B cell (primary cell): ENCODE results near the gene CCDC102A. TPM values are rescaled to one million over a fixed set of nuclear protein-coding genes. Genes with fewer than 3 reads are reported as not detected.

Experiments
- ATAC-seq: fragments of 200-7000 bp; cut with Tn5 transposase; one replicate; pipeline ENCODE4 v1.10.0; 2021; ENCODE audit warnings: low read depth, mild to moderate bottlenecking, moderate number of reproducible peaks, moderate library complexity
- CTCF ChIA-PET: fragments of 350-600 bp; sonication (Branson Sonifier 250); formaldehyde crosslinking; loops from one replicate; lab custom pipeline; 2021; ENCODE audit warnings: antibody characterized with exemption, inconsistent platforms; lab: Charles Lee
- POLR2A ChIA-PET: fragments of 350-600 bp; sonication (Branson Sonifier 250); formaldehyde crosslinking; loops from one replicate; lab custom pipeline; 2021; ENCODE audit warnings: antibody characterized with exemption; lab: Charles Lee
- DNase-seq: peaks from one replicate; pipeline ENCODE4 v3.0.0; 2013
- H2AFZ ChIP-seq: 2 replicates; pipeline ENCODE4 v1.6.1; 2012; ENCODE audit warnings: mild to moderate bottlenecking, low read depth, low read length; ENCODE audit not compliant: insufficient read depth, poor library complexity, severe bottlenecking
- H3K27ac ChIP-seq, 2 donors: 1 replicate in 1 of 2; 2 replicates in 1 of 2; pipeline ENCODE4 v1.5.1; 2012 to 2013; ENCODE audit warnings: low read length in 2 of 2, mild to moderate bottlenecking in 2 of 2, moderate library complexity in 1 of 2
- H3K27me3 ChIP-seq, 4 experiments: fragments of 200-600 bp in 1 of 4; sonication (generic) in 1 of 4; replicated peaks in 1 of 4; 1 replicate in 2 of 4; 2 replicates in 2 of 4; pipeline versions ENCODE4 v1.6.1 to v1.7.0; 2013 to 2016; ENCODE audit warnings: low read length in 3 of 4, mild to moderate bottlenecking in 2 of 4, mixed read lengths in 1 of 4, moderate library complexity in 1 of 4; ENCODE audit not compliant: insufficient read depth in 4 of 4, control insufficient read depth in 3 of 4; ENCODE audit errors: control extremely low read depth in 1 of 4
- H3K36me3 ChIP-seq, 2 experiments: replicated peaks in 1 of 2; 1 replicate in 1 of 2; 2 replicates in 1 of 2; pipeline versions ENCODE4 v1.6.1 to v1.7.1; 2013; ENCODE audit warnings: low read length in 1 of 2; ENCODE audit not compliant: insufficient read depth in 2 of 2, control insufficient read depth in 1 of 2; ENCODE audit errors: control extremely low read depth in 1 of 2, extremely low read depth in 1 of 2
- H3K4me1 ChIP-seq, 2 donors: fragments of 200-600 bp in 1 of 2; sonication (generic) in 1 of 2; 1 replicate in 1 of 2; 2 replicates in 1 of 2; pipeline versions ENCODE4 v1.5.1 to v1.6.1; 2013 to 2017; ENCODE audit warnings: low read length in 2 of 2; ENCODE audit not compliant: control insufficient read depth in 2 of 2, insufficient read depth in 2 of 2
- H3K4me2 ChIP-seq: replicated peaks from 2 replicates; pipeline ENCODE3; 2012; ENCODE audit warnings: mild to moderate bottlenecking, low read depth, low read length; ENCODE audit not compliant: poor library complexity, severe bottlenecking
- H3K4me3 ChIP-seq, 5 experiments: fragments of 200-600 bp in 1 of 5; sonication (generic) in 1 of 5; 1 replicate in 3 of 5; 2 replicates in 2 of 5; pipeline versions ENCODE4 v1.5.1 to v1.7.0; 2011 to 2016; ENCODE audit warnings: low read length in 4 of 5, mild to moderate bottlenecking in 4 of 5, low read depth in 2 of 5, control low read depth in 1 of 5, moderate library complexity in 1 of 5; ENCODE audit not compliant: insufficient read depth in 1 of 5; ENCODE audit errors: control extremely low read depth in 1 of 5, extremely low read depth in 1 of 5
- H3K79me2 ChIP-seq: fragments of 200-600 bp; sonication (generic); one replicate; pipeline ENCODE4 v1.6.0; 2016; ENCODE audit warnings: low read length; ENCODE audit not compliant: control insufficient read depth, insufficient read depth
- H3K9ac ChIP-seq: fragments of 200-600 bp; sonication (generic); 2 replicates; pipeline ENCODE4 v1.6.1; 2017; ENCODE audit warnings: mild to moderate bottlenecking, low read length, moderate library complexity
- H3K9me3 ChIP-seq, 3 donors: one replicate each; pipeline versions ENCODE4 v1.6.1 to v1.7.1; 2013; ENCODE audit warnings: low read length in 2 of 3; ENCODE audit not compliant: control insufficient read depth in 2 of 3, insufficient read depth in 1 of 3; ENCODE audit errors: control extremely low read depth in 1 of 3
- H4K20me1 ChIP-seq: 2 replicates; pipeline ENCODE4 v1.6.0; 2012; ENCODE audit warnings: mild to moderate bottlenecking, low read length; ENCODE audit not compliant: insufficient read depth, control insufficient read depth, poor library complexity, severe bottlenecking
- H3K27ac Mint-ChIP-seq: one replicate; pipeline ENCODE4 v1.8.0; 2021; ENCODE audit warnings: mixed read lengths
- H3K27me3 Mint-ChIP-seq: one replicate; pipeline ENCODE4 v1.8.0; 2021; ENCODE audit warnings: mixed read lengths
- H3K4me1 Mint-ChIP-seq: one replicate; pipeline ENCODE4 v1.8.0; 2021; ENCODE audit warnings: mixed read lengths
- H3K4me3 Mint-ChIP-seq: one replicate; pipeline ENCODE4 v1.8.0; 2021; ENCODE audit warnings: mixed read lengths
- H3K9me3 Mint-ChIP-seq: one replicate; pipeline ENCODE4 v1.8.0; 2022; ENCODE audit warnings: mixed read lengths; ENCODE audit not compliant: insufficient read depth
- EZH2 ChIP-seq: IDR thresholded peaks from 2 replicates; pipeline ENCODE4 v1.6.1; 2012; ENCODE audit warnings: borderline replicate concordance, low read depth, mild to moderate bottlenecking, moderate library complexity, low read length; ENCODE audit not compliant: insufficient read depth, poor library complexity, severe bottlenecking
- WGBS: methylation state at CpG from one replicate; pipeline ENCODE4 v1.1.5; 2013; ENCODE audit warnings: missing lambda C conversion rate; ENCODE audit not compliant: insufficient coverage; 5-methylcytosine and 5-hydroxymethylcytosine counted together
- intact Hi-C: fragments of 100-400 bp; cut with micrococcal nuclease; formaldehyde crosslinking; loops from one replicate; pipeline ENCODE4 v1.10.0; 2022
- polyA plus RNA-seq: library from polyadenylated mRNA; depleted of rRNA; stranded (reverse); fragments of >200 nt; gene quantifications from 2 replicates; pipeline ENCODE4 v1.2.3, GENCODE V29; 2012
- total RNA-seq, 2 donors: library from RNA; stranded (reverse); fragments of 120-200 nt in 1 of 2; gene quantifications; 1 replicate in 1 of 2; 2 replicates in 1 of 2; pipeline versions ENCODE4 v1.2.3 to v1.2.4, GENCODE V29; 2013 to 2022
- TF ChIP-seq, protein P1 (sequence below): fragments of 200-600 bp; IDR thresholded peaks from one replicate; pipeline ENCODE4 v1.8.0; 2022; ENCODE audit warnings: antibody characterized with exemption, mild to moderate bottlenecking

Gene CCDC102A
- total and polyA plus RNA-seq, 2 donors (not counting 1 experiment from before 2014, with no cell fraction given) = 14.5 to 14.7 TPM

DNA sequence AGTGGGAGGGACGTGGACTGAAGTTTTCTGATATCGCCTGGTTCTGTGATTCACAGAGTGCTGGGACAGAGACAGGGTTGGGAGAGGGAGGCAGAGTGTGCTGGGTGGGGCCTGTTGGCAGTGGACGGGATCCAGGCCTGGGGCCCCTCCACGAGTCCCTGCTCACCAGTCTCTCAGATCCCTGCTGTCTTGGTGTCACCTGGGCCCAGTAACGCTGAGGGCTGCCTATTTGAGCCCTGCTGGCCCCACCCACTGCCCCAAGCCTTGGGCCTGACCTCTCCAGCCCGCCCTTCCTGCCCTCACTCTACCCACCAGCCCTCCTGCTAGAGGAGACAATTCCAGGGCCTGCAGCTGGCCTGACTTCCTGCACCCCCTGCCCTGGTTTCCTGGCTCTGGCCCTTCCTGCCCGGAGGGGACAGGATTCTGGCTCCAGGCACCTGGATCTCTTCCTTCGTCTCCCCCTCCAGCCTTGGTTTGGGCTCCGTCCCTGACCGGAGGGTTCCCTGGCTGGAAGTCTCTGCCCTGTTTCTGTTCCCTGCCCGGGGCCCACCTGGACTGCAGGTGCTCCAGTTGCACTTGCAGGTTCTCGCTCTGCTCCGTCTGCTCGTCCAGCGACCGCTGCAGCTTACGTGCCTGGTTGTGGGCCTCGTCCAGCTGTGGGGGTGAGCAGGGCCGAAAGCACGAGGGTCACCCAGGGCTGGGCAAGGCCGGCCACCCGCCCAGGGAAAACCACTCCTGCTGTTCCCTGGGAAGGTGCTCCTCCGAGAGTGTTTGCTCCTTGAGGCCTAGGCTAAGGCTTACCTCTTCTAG, 21.4 kb downstream of the CCDC102A start:
- H3K4me1 ChIP-seq = peaks cover 5% of the 10 kb centered on the region in 2 donors
- Mint-ChIP-seq H3K27me3 (no peaks in the 10 kb centered on the region), H3K4me1 (peaks cover 4% of the 10 kb centered on the region), H3K9me3 (no peaks in the 10 kb centered on the region), H3K4me3 (no peak overlapping the region), H3K27ac (no peak overlapping the region)
- no peaks in the 10 kb centered on the region for H3K27me3 ChIP-seq
- H3K4me2 ChIP-seq = no peak overlapping the region
- TF ChIP-seq EZH2 = no peak
- TF ChIP-seq, protein P1, sequence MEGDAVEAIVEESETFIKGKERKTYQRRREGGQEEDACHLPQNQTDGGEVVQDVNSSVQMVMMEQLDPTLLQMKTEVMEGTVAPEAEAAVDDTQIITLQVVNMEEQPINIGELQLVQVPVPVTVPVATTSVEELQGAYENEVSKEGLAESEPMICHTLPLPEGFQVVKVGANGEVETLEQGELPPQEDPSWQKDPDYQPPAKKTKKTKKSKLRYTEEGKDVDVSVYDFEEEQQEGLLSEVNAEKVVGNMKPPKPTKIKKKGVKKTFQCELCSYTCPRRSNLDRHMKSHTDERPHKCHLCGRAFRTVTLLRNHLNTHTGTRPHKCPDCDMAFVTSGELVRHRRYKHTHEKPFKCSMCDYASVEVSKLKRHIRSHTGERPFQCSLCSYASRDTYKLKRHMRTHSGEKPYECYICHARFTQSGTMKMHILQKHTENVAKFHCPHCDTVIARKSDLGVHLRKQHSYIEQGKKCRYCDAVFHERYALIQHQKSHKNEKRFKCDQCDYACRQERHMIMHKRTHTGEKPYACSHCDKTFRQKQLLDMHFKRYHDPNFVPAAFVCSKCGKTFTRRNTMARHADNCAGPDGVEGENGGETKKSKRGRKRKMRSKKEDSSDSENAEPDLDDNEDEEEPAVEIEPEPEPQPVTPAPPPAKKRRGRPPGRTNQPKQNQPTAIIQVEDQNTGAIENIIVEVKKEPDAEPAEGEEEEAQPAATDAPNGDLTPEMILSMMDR = no peak
- H3K36me3 ChIP-seq = peaks cover 0 to 19% of the 10 kb centered on the region in 2 experiments
- ATAC-seq (no peak), DNase-seq (no peak)
- H2AFZ ChIP-seq = no peak overlapping the region
- no peak overlapping the region for H3K9ac ChIP-seq
- ChIA-PET POLR2A (no interaction called here), CTCF (interaction anchor here (1.1 kb wide), 1 partner anchor 96 kb away, joined by 4 read pairs; no protein-coding TSS in a partner anchor)
- H4K20me1 ChIP-seq = no peaks in the 10 kb centered on the region
- H3K9me3 ChIP-seq = no peaks in the 10 kb centered on the region
- no peak overlapping the region for H3K27ac ChIP-seq
- peaks cover 1% of the 10 kb centered on the region for H3K79me2 ChIP-seq
- intact Hi-C loops = no loop called here
- 96% methylated on average over 22 of the region's 23 CpGs for WGBS
- no peak overlapping the region for H3K4me3 ChIP-seq

DNA sequence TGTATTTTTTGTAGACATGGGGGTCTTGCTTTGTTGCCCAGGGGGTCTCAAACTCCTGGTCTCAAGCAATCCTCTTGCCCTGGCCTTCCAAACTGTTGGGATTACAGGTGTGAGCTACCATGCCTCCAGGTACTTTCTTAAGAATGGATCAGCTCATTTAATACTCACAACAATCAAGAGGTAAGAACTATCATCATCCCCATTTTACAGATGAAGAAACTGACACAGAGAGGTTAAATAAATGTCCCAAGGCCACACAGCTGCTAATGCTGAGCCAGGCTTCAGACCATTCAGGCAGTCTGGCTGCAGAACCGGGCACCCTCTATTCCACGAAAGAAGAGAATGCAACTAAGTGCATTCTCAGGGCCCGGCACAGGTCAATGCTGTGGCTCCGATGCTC, 22.0 kb downstream of the CCDC102A start:
- Histone ChIP-seq H4K20me1 (no peaks in the 10 kb centered on the region), H3K79me2 (no peaks in the 10 kb centered on the region), H3K27me3 (no peaks in the 10 kb centered on the region), H3K9me3 (no peaks in the 10 kb centered on the region), H2AFZ (no peak overlapping the region), H3K9ac (no peak overlapping the region), H3K4me1 (no peaks in the 10 kb centered on the region), H3K4me3 (no peak overlapping the region), H3K4me2 (no peak overlapping the region), H3K27ac (no peak overlapping the region), H3K36me3 (peaks cover 0 to 19% of the 10 kb centered on the region in 2 experiments)
- Mint-ChIP-seq H3K4me3 (no peak overlapping the region), H3K27ac (no peak overlapping the region), H3K27me3 (no peaks in the 10 kb centered on the region), H3K9me3 (no peaks in the 10 kb centered on the region), H3K4me1 (no peaks in the 10 kb centered on the region)
- CTCF ChIA-PET = interaction anchor here (1.1 kb wide), 2 partner anchors 14 to 96 kb away, joined by 3 to 4 read pairs; no protein-coding TSS in a partner anchor
- ATAC-seq = no peak
- TF ChIP-seq, protein P1 = no peak
- TF ChIP-seq EZH2 = no peak
- no peak for DNase-seq
- POLR2A ChIA-PET = no interaction called here
- 88% methylated on average over 4 of the region's 4 CpGs for WGBS
- intact Hi-C loops = no loop called here
